Stimulated activated CD8-positive, alpha-beta memory T cell treated with anti-CD3 and anti-CD28 coated beads, Interleukin-12 subunit alpha, Interleukin-12 subunit beta, amount 100 ng/mL, for 24 hours (primary cell): ENCODE measurements around the gene STARD4.

ENCODE experiments used
- DNase-seq: peaks from one replicate; pipeline ENCODE4 v3.0.0-alpha.2; 2020; ENCODE audit errors: extremely low read depth

The STARD4 gene

DNA sequence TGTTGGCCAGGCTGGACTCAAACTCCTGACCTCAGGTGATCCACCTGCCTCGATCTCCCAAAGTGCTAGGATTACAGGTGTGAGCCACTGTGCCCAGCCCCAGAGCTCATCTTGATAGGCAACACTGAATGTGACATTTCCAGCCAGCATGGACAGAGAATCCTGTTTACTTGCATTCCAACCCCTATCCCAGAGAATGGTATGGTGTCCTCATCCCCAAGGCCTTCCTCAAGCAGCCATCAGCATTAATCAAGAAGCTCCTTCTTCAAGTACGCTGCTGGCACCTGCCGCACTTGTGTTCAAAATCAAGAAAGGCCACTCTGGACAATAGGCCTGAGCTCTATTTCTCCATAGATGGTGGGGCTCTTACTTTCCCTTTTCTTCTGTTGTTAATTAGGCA, 40.2 kb downstream of the STARD4 start:
- no peak for DNase-seq

DNA sequence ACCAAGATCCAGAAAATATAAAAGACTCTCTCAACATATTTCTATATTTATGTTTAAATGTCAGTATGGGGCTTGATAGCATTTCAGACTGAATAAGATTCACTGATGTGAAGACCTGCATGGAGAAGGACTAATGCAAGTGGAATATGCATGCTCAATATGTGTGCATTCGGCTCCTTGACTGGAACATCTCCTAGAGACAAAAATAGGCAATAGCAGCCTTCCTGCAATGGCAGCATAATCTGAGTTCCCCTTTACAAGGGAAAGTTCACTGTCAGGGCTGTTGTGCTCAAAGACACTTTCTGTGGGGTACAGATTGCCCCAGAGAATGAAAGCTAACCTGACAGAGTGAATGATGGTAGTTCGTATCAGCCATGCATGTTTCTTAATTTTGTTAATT, 42.4 kb downstream of the STARD4 start:
- no peak for DNase-seq

DNA sequence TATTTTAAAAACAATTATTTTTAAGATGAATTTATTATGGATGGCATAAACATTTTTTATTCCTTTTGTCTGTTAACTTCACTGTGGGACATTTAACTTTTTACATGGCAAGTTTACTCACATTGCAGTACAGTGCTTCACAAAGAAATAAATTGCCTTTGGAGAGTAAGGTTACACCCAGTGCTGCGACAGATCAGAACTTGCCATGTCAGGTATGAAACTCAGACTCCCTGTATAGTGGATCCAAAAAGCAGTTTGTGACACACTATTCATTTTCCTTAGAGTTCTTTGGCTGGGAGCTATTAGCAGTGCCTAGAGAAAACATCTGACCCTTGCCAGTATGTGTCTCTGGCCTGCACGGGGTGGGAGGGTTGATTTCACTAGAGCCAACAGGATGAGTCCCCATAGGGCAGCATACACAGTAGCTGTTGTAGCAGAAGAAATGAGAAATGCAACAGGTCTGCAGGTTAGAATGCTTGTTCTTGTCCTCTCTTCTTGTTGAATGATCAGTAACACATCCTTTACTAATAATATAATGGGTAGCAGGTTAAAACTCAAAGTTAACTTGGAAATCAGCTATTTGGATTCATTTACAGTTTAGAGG, 42.9 kb downstream of the STARD4 start:
- DNase-seq, result no peak

DNA sequence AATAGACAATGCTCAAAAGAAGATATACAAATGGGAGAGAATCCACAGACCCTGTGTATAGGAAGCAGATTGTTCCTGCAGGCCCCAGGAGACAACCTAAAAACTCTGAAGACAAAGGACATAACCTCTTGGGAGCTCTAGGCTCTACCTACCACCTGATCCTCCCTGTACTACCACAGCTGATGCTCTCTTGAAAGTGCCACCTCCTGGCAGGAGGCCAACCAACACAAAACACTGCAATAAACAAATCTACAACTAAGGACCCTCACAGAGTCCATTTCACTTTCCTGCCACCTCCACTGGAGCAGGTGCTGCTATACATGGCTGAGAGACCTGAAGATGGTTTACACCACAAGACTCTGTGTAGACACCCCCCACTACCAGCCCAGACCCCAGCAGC, 49.0 kb downstream of the STARD4 start:
- no peak for DNase-seq

DNA sequence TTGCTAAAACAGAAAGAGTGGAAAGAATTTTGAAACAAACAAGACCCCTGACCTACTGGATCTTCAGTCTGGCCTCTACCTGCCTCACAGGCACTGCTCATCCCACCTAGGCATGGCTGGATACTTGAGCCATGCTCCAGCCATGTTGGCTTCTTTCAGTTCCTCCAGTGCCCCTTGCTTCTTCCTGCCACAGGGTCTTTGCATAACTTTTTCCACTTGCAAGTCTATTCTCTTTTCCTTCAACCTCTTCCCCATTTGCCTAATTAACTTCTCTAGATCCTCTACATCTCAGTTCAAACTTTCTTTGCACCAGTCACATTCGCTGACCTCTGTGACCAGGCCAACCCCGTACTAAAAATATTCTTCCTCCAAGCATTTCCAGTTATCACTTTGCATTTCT, 50.4 kb downstream of the STARD4 start:
- no peak for DNase-seq

DNA sequence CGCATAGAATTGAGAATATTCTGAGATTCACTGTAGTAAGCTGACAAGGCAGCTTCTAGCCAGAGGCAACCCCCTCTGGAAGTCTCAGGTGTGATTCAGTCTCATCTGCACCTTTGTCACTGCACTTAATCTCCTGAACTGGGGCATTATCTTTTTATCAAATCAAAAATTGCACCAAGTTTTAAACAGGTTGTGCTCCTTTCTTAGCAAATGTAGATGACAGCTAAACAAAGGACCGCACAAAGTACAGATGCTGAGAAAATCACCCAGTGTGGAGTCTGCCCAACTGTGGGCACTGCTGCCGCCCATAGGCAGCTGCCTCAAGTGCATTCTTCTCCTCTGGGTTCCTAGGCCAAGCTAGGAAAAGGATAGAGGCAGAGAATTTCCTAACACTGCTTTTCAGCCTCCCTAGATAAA, 51.1 kb downstream of the STARD4 start:
- DNase-seq, result no peak

DNA sequence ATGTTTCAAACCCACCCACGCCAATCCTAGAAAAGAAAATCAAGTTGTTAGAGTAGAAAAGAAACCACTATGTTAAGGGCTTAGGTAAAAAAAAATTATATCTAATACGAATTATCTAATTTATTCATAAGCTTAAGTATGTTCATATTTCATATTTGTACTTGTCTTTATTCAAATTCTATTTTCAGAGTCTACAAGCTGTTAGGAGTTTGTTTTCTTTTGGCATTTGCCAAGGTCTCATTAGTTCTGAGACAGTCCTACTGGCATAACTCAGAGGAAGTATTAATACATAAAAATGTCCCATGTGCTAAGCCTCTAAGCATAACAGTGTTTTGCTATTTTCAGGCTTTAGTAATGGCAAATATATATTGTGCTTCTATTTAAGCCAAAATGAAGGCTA, 57.6 kb downstream of the STARD4 start:
- no peak for DNase-seq

DNA sequence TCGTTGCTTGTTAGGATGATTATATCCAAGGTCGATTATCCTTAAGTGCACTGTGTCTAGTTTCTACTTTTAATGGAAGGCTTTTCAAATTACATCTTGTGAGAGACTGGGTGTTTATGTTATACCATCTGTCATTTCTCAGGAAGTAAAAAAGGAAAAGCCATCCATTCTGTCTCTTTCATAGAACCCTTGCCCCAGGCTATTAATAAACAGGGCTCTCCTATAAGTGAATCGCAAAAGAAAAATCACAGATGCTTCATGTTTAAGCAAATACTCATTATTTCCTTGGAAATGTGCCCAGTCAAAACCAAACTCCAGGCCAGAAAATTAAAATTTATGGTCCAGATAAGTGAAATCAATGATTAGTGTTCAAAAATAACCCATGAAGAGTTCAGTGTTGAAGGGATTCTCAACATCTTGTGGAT, 58.1 kb downstream of the STARD4 start:
- no peak for DNase-seq

DNA sequence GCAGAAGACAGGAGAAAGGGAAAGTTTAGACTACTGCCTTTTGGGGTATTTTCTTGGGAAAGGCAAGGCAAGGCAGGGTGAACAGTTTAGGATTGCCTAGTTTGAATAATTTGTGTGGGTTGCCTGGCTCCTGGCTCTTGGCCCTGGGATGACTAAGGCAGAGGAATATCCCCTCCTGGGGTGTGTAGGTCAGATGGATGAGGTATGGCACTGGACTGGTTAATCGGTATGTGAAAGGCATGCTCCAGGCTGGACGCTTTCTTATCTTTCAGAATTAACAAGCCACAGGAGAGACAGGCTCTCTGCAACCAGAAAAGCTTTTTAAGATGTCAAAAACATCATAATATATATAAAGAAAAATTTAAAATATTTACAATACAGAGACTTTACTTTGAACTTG, 58.6 kb downstream of the STARD4 start:
- no peak for DNase-seq

DNA sequence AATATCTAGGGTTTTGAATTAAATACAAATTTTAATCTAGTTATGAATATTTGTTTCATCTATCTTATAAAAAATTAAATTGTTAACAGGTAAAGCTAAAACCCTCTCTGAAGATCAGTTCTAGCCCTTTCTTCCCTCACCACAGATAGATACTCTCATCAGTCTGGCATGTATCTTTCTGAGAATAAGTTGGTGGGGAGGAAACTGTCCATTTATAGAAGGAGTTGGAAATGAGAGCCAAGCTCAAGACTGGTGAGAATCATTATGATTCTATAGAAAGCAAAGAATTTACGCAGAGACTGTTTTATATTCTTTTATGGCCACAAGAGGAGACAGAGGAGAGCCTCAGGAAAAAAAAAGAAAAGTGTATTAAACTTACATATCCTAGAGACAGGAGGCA, 59.0 kb downstream of the STARD4 start:
- DNase-seq, result no peak

DNA sequence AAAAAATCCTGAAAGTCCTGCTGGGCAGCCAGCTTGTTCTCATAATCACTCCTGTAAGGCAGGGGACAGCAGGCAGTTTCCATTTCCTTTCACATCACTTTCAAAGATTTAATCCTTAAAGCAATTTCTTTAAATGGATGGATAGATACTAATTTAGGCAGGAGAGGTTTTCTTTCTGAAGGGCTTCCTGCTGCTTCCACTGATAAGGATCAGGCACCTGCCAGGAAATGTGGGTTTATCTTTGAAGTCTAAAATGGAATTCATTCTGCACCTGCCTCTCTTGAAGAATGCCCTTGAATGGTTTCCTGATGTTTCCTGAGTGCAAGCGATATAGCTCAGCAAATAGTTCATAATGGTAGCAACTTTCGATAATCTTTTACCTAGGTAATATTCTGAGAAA, 64.5 kb downstream of the STARD4 start:
- no peak for DNase-seq

DNA sequence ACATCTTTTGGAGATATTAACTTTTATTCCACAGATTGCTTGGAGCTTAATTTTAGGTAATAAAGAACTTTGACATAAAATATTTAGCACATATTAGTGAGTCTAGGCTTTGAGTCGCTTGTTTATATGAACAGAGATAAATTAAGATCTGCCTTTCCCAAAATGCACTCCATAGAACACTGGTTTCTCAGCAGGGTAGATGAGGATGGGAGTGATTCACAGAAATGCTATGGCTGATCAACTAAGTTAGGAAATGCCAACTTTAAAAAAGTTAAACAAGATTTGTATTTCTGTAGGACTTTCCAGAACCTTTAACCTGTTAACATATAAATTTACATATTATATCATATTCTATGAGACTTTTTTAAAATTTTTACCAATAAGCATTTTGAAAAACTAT, 65.2 kb downstream of the STARD4 start:
- DNase-seq, result no peak
